Mucosa of descending colon (tissue), 3 donors: ENCODE data around the gene GSTM3. TPM values are rescaled to one million over a fixed set of nuclear protein-coding genes. Genes with fewer than 3 reads are reported as not detected.

Experiments
- ATAC-seq: fragments of 200-7000 bp; cut with Tn5 transposase; one replicate; pipeline ENCODE4 v1.9.1; 2020; ENCODE audit warnings: mild to moderate bottlenecking, moderate library complexity
- DNase-seq, 3 donors: peaks; one replicate each; pipeline ENCODE4 v3.0.0-alpha.2; 2020
- H3K36me3 ChIP-seq: fragments of 200-600 bp; one replicate; pipeline ENCODE4 v1.8.0; 2021; ENCODE audit warnings: low read depth, mild to moderate bottlenecking
- H3K4me1 ChIP-seq: fragments of 200-600 bp; one replicate; pipeline ENCODE4 v1.8.0; 2021; ENCODE audit warnings: low read depth, mild to moderate bottlenecking
- H3K4me3 ChIP-seq: fragments of 200-600 bp; one replicate; pipeline ENCODE4 v1.8.0; 2021; ENCODE audit warnings: mild to moderate bottlenecking
- H3K9me3 ChIP-seq: fragments of 200-600 bp; one replicate; pipeline ENCODE4 v1.8.0; 2021; ENCODE audit warnings: mild to moderate bottlenecking
- intact Hi-C, 2 donors: fragments of 100-400 bp; cut with DNase I in 1 of 2; cut with micrococcal nuclease in 1 of 2; formaldehyde crosslinking; loops; one replicate each; pipeline versions ENCODE4 v1.11.0 to v1.11.1; 2022; cut with DNase I, micrococcal nuclease
- total RNA-seq, 3 donors: library from RNA; stranded (reverse); fragmentation: NEBNext Ultra II Directional in 2 of 3; extraction: Animal tissue kit (Norgen Biotek cat#: 25700) in 2 of 3; gene quantifications; one replicate each; pipeline versions ENCODE4 v1.2.1 to v1.2.4, GENCODE V29; 2021 to 2023
- TF ChIP-seq, protein P1 (sequence below): fragments of 200-600 bp; IDR thresholded peaks from one replicate; pipeline ENCODE4 v1.8.0; 2022; ENCODE audit warnings: antibody characterized with exemption, mild to moderate bottlenecking
- donor health status: DM: no; HTN: no; CAD: no; lungs with moderate emphysema.
- donor health status: DM: no; HTN: no; CAD: no.
- donor health status: DM: no; HTN: yes; CAD: no.

Gene GSTM3
- total RNA-seq, 3 donors from 2014 or later: 4.9 to 84.8 (median 12.4) TPM

DNA sequence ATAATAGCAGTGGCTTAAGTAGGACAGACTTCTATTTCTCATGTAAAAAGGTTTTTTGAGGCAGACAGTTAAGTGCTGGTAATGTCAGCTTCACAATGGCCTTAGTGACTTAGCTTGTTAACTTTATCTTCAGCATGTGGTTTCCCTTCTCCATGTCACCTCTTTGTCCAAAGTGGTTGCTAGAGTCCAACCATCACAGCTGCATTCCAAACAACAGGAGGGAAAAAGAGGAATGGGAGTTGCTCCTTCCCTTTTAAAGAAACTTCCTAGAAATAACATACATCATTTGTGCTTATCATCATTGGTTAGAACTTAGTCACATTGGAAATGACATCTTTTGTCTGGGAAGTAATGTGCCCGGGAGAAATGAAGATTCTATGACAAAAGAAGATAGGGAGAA lies 18.9 kb downstream of the GSTM3 start:
- intact Hi-C loops: no loop called here
- peaks cover 4% of the 10 kb centered on the region for H3K4me1 ChIP-seq
- H3K36me3 ChIP-seq: no peaks in the 10 kb centered on the region
- no peak for DNase-seq
- H3K4me3 ChIP-seq: no peak overlapping the region
- H3K9me3 ChIP-seq: no peaks in the 10 kb centered on the region
- no peak for ATAC-seq
- TF ChIP-seq, protein P1, sequence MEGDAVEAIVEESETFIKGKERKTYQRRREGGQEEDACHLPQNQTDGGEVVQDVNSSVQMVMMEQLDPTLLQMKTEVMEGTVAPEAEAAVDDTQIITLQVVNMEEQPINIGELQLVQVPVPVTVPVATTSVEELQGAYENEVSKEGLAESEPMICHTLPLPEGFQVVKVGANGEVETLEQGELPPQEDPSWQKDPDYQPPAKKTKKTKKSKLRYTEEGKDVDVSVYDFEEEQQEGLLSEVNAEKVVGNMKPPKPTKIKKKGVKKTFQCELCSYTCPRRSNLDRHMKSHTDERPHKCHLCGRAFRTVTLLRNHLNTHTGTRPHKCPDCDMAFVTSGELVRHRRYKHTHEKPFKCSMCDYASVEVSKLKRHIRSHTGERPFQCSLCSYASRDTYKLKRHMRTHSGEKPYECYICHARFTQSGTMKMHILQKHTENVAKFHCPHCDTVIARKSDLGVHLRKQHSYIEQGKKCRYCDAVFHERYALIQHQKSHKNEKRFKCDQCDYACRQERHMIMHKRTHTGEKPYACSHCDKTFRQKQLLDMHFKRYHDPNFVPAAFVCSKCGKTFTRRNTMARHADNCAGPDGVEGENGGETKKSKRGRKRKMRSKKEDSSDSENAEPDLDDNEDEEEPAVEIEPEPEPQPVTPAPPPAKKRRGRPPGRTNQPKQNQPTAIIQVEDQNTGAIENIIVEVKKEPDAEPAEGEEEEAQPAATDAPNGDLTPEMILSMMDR: no peak

DNA sequence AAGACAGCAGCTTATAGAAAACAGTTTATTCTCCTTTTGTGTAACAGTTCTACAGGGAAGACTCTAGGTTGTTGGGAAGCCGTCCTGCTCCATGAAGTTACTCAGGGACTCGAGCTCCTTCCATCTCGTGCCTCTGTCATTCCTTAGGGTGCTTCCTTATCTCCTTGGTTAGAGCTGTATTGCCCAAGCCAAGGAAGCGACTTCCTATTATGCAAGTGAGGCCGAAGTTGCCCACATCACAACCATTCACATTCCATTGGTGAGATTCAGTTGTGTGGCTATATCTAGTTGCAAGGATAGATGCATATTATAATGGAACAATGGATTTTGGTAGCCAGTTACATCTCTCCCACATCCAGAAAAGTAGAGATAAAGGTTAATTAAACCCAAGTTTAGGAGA lies 19.8 kb downstream of the GSTM3 start:
- no peak overlapping the region for H3K4me3 ChIP-seq
- DNase-seq (no peak), ATAC-seq (no peak)
- H3K9me3 ChIP-seq: no peaks in the 10 kb centered on the region
- intact Hi-C loops: no loop called here
- TF ChIP-seq, protein P1: no peak
- no peaks in the 10 kb centered on the region for H3K36me3 ChIP-seq
- H3K4me1 ChIP-seq: peaks cover 4% of the 10 kb centered on the region

DNA sequence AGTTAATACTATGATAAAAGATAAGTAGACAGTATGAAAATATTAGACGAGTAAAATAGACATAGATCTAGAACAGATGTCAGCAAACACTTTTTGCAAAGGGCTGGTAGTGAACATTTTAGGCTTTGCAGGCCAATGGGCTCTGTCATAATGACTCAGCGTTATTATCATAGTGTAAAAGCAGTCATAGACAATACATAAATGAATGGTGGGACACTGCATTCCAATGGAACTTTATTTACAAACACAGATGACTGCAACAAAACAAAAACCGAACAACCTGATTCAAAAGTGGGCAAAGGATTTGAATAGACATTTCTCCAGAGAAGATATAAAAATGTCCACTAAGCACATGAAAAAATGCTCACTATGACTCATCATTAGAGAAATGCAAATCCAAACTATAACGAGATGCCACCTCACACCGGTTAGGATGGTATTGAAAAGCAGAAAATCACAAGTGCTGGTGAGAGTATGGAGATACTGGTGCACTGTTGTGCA lies 21.5 kb downstream of the GSTM3 start:
- Histone ChIP-seq H3K9me3 (no peaks in the 10 kb centered on the region), H3K4me3 (no peak overlapping the region), H3K36me3 (no peaks in the 10 kb centered on the region), H3K4me1 (peaks cover 4% of the 10 kb centered on the region)
- TF ChIP-seq, protein P1: no peak
- ATAC-seq (no peak), DNase-seq (no peak)
- intact Hi-C loops: no loop called here

DNA sequence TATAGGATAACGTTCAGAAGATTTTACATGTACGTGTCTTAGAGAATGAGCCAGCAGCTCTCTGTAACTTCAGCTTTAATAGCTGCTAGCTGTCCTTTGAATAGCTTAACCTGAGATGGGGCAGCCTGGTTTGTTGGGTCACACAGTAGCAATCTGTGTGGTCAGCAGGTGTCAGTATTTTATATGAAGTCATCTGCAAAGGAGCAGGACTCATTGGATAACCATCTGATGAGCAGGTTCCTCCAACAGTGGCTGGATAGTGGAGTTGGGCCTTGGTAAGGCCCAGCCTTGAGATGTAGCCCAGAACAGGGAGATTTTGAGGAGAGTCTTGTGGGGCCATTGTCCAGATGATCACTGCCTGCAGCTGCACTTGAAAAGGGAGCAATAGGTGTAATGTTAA lies 22.3 kb downstream of the GSTM3 start:
- intact Hi-C loops: no loop called here
- Histone ChIP-seq H3K4me3 (no peak overlapping the region), H3K36me3 (no peaks in the 10 kb centered on the region), H3K4me1 (peaks cover 4% of the 10 kb centered on the region), H3K9me3 (no peaks in the 10 kb centered on the region)
- peak in 1 of 3 donors; percentile 55 for DNase-seq
- TF ChIP-seq, protein P1: no peak
- ATAC-seq: peak; percentile 82

DNA sequence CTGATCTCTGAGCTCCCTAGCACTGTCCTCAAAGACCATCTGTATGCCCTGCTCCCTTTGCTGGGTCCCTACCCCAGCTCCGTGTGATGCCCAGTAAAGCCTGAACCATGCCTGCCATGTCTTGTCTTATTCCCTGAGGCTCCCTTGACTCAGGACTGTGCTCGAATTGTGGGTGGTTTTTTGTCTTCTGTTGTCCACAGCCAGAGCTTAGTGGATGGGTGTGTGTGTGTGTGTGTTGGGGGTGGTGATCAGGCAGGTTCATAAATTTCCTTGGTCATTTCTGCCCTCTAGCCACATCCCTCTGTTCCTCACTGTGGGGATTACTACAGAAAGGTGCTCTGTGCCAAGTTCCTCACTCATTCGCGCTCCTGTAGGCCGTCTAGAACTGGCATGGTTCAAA lies 23.1 kb downstream of the GSTM3 start:
- peaks cover 4% of the 10 kb centered on the region for H3K4me1 ChIP-seq
- no peak for ATAC-seq
- DNase-seq: no peak
- no peaks in the 10 kb centered on the region for H3K9me3 ChIP-seq
- intact Hi-C loops: no loop called here
- H3K4me3 ChIP-seq: no peak overlapping the region
- TF ChIP-seq, protein P1: no peak
- no peaks in the 10 kb centered on the region for H3K36me3 ChIP-seq

DNA sequence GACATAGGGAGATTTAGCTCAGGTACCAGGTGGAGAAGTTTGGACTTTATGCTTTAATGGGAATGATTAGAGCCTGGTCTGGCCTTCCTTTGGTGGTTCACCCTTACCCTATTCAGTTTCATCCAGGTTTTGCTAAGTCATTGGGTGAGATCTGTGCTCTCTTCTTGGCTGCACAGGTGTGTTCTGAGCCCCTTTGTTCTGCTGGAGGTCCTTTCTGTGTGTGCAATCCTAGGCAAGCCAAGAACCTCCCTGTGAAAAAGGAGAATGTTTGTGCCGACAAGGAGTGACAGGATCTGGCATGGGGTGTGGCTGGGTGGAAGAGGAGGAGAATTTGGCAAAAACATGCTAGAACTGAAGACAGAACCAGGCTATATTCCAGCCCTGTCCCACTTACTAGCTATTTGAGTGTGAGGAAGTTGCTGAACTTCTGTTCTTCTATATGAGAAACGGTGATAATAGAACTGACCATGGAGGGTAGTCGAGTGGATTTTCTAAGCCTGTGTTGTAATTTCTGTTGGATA lies 24.2 kb downstream of the GSTM3 start:
- DNase-seq: no peak
- Histone ChIP-seq H3K9me3 (no peaks in the 10 kb centered on the region), H3K4me3 (no peak overlapping the region), H3K36me3 (no peaks in the 10 kb centered on the region), H3K4me1 (peaks cover 4% of the 10 kb centered on the region)
- no peak for ATAC-seq
- intact Hi-C loops: no loop called here
- TF ChIP-seq, protein P1: no peak
